Measurements from ENCODE around the gene SIAH3.
"Not testable (repeated sequence)": the region's sequence is repeated elsewhere in the genome, so short reads cannot be mapped to it uniquely, and the experiment has no call there.

Gene SIAH3, protein sequence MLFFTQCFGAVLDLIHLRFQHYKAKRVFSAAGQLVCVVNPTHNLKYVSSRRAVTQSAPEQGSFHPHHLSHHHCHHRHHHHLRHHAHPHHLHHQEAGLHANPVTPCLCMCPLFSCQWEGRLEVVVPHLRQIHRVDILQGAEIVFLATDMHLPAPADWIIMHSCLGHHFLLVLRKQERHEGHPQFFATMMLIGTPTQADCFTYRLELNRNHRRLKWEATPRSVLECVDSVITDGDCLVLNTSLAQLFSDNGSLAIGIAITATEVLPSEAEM

GRCh38 chr13:45851171-45851921 is at the start of gene SIAH3:
SIAH3 (minus strand) TSS chr13:45851753; CDS start chr13:45851629, 124 bp downstream.
- no peak for DNase-seq

GRCh38 chr13:45899406-45899805 is 47.9 kb upstream of the SIAH3 start:
- no peak for DNase-seq

- no peak for DNase-seq
Measured at GRCh38 chr13:45897562-45897961, 46.0 kb upstream of the SIAH3 start.

- DNase-seq = no peak
Measured at GRCh38 chr13:45896285-45896684, 44.7 kb upstream of the SIAH3 start.

GRCh38 chr13:45895881-45896280 is 44.3 kb upstream of the SIAH3 start:
- DNase-seq = no peak

DNA sequence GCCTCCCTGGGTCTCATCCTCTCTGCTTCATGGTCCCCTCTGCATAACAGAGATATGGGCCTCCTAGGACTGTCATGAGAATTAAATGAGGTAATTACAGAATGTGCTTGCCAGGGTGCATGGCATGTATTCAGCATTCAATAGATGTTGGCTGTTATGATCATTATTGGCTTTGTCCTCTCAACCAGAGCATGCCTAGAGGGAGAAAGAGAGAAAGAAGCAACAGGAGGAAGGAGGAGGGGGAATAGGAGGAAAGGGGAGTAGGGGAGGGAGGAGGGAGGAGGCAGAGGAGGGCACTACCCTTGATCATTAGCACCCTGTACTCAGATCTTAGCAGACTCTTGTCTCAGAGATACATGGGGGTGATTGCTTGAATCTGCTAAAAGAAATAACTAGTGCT is 41.0 kb upstream of the SIAH3 start:
- DNase-seq = no peak

DNA sequence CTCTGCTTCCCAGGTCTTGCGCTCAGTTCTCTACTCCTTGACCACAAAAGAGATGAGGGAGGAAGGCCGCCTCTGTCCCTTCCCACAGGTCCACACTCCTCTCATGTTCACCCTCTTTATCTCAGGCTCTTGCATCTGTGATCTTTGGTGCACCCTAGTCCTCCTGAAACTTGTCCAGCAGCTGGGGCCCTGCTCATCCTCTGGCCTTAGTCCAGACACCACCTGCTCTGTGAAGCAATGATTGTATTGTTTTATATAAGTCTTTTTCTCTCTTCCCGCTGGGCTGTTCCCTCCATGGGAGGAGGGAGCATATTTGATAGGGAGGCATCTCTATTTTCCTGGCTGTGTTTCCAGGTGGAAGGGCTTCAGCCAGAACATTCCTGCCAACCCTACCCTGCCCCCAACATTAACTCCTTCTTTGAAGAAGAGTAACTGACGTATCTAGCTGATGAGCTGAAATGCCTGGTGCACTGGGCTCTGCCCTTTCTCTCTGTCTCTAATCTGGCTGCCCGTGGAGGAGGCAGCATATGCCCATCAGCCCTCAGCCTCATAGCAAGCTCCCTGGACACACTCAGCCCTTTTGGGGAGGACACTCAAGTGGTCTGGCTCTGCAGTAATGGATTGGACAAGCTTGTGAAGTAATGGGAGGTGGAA is 38.2 kb upstream of the SIAH3 start:
- no peak for DNase-seq

- no peak for DNase-seq
Measured at GRCh38 chr13:45886466-45886865, 34.9 kb upstream of the SIAH3 start.

GRCh38 chr13:45885194-45885593 is 33.6 kb upstream of the SIAH3 start:
- DNase-seq = no peak

GRCh38 chr13:45882626-45883025 is 31.1 kb upstream of the SIAH3 start:
- DNase-seq = no peak

GRCh38 chr13:45881353-45881752 is 29.8 kb upstream of the SIAH3 start:
- no peak for DNase-seq

- no peak for DNase-seq
Measured at GRCh38 chr13:45880242-45880641, 28.7 kb upstream of the SIAH3 start.

GRCh38 chr13:45879666-45880065 is 28.1 kb upstream of the SIAH3 start:
- no peak for DNase-seq

DNA sequence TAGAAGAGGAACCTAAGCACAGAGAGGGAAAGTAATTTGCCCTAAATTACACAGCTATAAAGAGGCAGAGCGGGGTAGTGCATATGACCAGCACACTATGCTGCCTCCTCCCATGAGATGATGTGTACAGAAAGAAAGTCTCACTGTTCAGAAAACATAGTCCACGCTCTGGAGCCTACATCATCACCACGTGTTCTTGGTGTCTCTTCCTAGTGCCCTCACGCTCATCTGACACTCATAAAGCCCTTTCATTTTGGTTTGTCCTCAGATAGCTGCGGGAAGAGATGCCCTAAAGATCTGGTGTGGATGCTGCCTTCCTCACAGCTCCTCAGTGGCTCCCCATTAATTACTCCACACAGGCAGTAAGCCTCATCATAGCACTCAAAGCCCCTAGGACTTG is 27.4 kb upstream of the SIAH3 start:
- no peak for DNase-seq

DNA sequence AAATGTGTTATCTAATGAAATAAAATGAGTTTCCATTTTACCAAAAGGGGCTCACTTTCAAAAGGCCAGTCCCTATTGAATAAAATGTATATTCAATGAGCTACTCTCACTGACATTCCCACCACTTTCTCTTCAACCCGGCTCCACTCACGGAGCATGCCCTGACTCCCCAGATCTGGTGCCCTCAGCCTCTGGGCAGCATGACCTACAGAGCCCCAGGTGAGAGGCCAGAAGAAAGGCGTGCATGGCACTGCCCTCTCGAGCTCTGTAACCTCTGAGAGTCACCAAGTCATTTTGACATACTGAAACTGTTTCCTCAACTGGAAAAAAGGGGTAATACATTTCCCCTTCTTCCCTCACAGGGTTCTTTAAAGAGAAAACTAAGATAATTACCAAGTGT is 25.2 kb upstream of the SIAH3 start:
- DNase-seq = no peak

DNA sequence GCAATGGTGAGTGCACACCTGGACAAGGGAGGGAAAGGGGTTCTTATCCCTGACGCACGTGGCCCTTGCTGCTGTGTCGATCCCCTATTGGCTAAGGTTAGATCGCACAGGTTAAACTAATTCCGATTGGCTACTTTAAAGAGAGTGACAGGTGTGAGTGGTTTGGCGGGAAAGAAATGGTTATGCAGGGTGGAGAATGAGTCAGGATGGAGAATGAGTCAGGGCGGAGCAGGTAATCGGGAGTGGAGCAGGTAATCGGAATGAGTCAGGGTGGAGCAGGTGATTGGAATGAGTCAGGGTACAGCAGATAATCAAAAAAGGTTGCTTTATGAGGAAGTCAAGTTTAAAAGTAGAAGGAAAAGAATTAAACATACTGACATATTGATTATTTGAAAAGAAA is 24.4 kb upstream of the SIAH3 start:
- no peak for DNase-seq

DNA sequence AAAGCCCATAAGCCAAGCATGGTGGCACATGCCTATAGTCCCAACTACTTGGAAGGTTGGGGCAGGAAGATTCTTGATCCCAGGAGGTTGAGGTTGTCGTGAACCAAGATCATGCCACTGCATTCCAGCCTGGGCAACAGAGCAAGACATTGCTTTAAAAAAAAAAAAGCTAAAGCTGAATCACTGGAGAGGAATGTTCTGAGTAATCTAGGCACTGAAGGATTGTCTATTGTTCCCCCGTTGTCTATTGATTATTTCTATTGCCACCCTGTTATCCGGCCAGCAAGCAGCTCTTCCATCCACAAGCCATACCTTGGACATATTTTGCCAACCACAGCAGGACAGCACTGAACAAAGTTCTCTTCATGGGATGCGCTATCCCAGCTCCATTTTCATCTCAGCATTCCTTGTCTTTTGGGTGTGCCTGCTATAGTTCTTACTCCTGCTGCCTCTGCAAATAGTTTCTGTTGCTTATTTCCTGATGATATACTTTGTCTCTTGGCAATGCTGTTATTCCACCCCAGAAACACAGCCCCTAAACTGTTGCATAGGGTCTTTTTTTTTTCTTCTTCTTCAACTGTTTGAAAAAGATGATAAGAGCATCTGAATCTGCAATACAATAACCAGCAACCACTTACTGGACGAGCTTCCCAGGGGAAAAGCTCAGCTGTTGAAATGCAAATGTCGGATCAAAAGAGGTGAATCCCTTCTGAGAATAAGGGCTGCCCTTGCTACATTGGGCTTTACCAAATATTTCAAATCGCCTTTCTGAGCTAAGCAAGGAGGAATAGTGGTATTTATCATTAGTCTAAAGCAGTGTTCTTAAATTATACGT is 22.2 kb upstream of the SIAH3 start:
- no peak for DNase-seq

DNA sequence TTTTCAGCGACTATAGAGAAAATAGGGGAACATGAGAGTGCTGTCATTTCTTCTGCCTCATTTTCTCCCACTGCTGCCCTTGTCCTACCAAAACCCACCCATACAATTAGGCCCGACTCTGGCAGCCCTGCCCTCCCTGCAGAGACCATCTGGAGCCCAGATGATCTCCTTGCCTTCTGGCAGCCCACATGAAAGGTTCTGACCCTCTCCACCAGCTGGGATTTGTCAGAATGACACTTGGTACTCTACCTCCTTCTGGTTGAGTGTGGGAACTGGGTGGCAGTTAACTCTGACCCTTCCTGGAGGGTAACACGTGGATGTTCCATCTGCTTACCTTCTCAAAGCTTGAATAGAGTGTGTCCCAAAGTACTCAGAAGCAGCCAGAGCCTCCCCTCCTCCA is 21.0 kb upstream of the SIAH3 start:
- DNase-seq = no peak

DNA sequence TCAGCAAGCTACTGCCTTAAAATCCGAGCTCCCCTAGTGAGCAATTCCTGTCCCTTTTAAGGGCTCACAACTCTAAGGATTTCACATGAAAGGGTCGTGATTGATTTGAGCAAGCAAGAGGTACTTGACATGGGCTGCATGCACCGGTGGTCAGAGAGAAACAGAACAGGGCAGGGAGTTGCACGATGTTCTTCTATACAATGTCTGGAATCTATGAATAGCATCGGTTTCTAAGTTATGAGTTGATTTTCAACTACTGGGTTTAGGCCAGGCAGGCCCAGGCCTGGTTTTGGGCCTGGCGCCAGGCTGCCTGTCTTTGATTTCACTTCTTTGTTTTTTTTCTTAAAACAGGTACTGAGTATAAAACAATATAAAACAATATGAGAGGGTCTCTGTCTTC is 19.6 kb upstream of the SIAH3 start:
- DNase-seq = not testable (repeated sequence)

DNA sequence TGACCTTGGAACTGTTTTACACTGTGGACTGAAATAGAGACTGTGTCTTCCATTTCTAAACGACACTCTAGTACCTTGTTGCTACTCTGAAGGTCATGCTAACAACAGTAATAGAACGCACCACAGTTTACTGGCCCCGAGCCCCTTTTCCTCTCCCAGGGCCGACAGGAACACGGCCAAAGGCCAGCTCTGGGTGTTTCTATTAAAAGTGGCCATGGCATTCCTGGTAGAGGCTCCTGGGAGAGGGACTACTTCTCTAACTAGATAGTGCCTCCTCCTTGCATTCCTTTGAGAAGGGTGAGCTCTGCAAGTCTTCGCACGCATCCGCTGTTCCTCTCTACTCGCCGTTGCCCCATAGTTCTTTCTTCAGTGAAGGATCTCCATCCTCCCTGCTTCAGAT is 18.7 kb upstream of the SIAH3 start:
- no peak for DNase-seq

DNA sequence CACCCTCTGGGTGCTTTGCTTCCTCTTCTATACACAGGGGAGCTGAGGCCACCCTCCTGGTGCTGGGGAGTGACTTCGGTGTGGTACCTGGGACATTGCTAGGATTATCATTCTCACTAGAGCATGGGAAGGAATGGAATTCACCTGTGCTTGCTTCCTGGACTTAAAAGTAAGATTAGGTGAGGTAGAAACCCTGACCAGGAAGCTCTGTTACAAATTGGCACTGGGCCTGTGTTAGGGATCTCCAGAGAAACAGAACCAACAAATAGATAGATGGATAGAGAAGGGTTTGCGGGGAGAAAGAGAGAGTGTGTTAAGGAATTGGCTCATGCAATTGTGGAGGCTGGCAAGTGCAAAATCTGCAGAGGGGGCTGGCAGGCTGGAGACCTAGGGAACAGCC is 13.9 kb upstream of the SIAH3 start:
- no peak for DNase-seq

DNA sequence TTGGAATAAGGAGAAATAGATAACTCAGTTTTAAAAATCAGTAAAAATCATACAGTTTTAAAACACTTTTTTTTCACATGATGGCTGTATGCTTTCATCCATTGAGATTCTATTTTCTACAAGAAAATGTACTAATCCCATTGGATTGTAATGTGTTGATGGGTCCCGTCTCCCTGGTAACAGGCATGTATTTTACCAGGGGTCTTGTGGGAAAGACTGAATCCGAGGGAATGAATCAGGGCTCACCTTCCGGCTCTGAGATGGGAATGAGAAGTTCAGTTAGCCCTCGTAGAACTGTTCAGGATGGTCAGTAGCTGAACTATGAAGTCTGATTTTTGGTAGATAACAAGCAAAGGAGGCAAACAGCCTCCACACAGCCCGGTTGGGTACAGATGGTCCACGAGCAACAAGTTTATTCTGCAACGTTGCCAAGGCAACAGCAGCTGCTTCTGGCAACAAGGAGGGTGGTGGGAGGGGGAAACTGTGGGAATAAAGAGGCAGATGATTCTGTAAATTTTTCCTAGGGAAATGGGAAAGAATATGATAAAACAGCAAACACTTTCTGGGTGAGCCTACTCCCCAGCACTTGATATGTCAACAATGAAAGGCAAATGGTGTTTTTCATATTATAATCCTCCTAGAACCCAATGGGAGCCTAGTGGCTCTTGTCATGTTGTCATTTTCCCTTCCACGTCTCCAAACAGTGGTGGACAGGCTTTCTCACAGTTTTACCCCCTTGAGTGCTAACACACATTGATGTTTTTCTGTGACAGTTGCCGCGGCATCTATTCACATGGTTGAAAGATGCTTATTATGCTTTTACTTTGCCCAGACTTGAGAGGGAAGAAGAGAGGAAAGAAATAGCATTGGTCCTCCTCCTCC is 12.4 kb upstream of the SIAH3 start:
- DNase-seq = no peak

Measured in bone marrow (tissue), 2 donors.